GM19328 (cell line): ENCODE data around the gene MPZ.
"Not testable (repeated sequence)": the region's sequence is repeated elsewhere in the genome, so short reads cannot be mapped to it uniquely, and the experiment has no call there.

Source experiments
- ATAC-seq: cut with Tn5 transposase; IDR thresholded peaks from one replicate; pipeline ENCODE4 v1.9.1; 2021; ENCODE audit warnings: mild to moderate bottlenecking, moderate library complexity; ENCODE audit not compliant: unreplicated experiment

The MPZ gene

DNA sequence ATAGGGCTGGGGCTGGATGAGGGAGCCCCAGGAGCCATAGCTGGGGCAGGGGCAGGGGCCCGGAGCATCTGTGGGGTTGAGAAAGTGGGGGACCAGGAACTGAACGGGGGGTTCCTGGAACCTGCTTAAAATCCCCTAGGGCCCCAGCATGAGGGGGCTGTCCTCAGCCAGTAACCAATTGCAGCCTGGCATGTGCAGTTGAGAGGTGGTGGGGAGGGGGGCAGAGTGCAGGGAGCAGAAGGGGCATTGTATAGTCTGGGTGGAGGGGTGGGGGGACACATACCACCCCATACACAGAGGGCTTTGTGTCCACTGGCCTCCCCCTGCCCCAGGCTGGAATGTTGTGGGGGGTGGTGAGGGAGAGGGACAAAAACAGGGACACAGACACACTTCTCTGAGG lies at the start of gene MPZ:
Gene MPZ (minus strand): TSS at position 101 of the 400 bp plus-strand sequence. CDS start 63 bp downstream, at position 38.
- ATAC-seq: no peak

- no peak for ATAC-seq
Measured at GRCh38 chr1:161359291-161359690, 49.5 kb upstream of the MPZ start.

DNA sequence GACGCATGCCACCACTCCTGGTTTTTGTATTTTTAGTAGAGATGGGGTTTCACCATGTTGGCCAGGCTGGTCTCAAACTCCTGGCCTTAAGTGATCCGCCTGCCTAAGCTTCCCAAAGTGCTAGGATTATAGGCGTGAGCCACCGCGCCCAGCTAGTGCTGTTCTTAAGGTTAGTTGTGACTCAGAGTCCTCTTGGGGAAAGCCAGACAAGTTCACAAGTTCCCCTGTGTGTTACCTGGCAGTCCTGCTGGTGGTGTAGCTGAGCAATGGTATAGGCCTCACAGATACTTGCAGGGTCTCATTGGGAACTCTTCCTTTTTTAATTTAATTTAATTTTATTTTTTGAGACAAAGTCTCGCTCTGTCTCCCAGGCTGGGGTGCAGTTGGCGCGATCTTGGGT lies 47.3 kb upstream of the MPZ start:
- no peak for ATAC-seq

- ATAC-seq: no peak
Measured at GRCh38 chr1:161351482-161351881, 41.7 kb upstream of the MPZ start.

GRCh38 chr1:161350671-161351070 lies 40.9 kb upstream of the MPZ start:
- no peak for ATAC-seq

DNA sequence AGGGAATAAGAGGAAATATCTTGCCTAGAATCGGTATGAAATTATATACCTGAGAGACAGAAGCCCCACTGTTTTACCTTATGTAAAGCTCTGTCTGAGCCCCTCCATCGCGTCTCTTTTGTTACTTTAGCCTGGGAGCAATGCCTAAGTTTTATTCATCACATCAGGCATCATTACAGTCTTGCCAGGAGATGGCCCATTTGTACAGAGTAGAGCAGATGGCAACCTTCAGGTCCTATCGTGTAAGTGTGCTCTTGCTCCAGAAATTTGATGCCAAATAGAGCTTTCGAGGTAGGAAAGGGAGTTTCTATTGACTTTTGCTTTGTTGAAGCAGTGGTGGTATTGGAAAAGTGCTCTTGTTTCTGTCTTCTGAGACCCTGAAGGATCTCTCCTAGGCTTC lies 33.1 kb upstream of the MPZ start:
- ATAC-seq: no peak

DNA sequence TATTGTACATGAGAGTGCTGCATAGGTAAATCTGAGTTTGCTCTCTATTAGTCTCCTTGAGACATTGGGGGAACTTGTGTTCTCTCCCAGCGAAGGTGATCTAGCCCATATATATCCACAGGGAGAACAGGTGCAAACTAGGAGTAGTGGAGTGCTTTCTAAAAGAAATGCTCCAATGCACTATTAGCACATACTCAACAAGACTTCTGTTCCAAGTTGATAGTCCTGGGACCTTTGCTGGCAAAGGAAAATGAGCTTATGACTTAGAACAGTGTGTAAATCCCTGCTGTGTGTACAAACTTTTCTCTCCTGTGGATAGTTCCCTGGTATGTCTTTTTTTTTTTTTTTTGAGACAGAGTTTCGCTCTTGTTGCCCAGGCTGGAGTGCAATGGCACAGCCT lies 32.4 kb upstream of the MPZ start:
- ATAC-seq: no peak

DNA sequence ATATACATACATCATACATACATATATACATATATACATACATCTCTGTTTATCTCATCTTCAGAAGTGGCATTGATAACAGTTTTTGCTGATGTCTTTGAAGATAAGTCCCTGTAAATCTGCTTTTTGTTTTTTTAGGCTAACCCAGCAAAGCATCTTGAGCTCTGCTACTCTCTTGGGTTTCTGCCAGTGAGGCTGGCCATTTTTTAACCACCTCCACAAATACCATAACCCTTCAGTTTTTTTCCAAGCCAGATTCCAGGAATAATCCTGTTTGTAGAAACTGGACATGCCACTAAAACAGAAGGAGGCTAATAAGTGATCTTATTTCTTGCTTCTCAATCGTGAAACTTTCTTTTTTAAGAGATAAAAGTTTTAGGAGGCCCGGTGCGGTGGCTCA lies 26.0 kb upstream of the MPZ start:
- no peak for ATAC-seq

DNA sequence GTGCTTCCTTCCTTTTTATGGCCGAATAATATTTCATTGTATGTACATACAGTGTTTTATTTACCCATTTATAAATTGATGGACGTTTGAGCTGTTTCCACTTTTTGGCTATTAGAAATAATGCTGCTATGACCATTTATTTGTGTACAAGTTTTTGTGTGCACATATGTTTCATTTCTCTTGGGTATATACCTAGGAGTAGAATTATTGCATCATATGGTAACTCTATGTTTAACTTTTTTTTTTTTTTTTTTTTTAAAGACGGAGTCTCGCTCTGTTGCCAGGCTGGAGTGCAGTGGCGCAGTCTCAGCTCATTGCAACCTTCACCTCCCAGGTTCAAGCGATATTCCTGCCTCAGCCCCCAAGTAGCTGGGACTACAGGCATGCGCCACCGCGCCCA lies 23.4 kb upstream of the MPZ start:
- no peak for ATAC-seq

GRCh38 chr1:161330346-161330745 lies 20.6 kb upstream of the MPZ start:
- ATAC-seq: no peak

GRCh38 chr1:161324020-161324419 lies 14.3 kb upstream of the MPZ start:
- ATAC-seq: no peak

GRCh38 chr1:161315841-161316674 lies 6.3 kb upstream of the MPZ start:
- not testable (repeated sequence) for ATAC-seq

DNA sequence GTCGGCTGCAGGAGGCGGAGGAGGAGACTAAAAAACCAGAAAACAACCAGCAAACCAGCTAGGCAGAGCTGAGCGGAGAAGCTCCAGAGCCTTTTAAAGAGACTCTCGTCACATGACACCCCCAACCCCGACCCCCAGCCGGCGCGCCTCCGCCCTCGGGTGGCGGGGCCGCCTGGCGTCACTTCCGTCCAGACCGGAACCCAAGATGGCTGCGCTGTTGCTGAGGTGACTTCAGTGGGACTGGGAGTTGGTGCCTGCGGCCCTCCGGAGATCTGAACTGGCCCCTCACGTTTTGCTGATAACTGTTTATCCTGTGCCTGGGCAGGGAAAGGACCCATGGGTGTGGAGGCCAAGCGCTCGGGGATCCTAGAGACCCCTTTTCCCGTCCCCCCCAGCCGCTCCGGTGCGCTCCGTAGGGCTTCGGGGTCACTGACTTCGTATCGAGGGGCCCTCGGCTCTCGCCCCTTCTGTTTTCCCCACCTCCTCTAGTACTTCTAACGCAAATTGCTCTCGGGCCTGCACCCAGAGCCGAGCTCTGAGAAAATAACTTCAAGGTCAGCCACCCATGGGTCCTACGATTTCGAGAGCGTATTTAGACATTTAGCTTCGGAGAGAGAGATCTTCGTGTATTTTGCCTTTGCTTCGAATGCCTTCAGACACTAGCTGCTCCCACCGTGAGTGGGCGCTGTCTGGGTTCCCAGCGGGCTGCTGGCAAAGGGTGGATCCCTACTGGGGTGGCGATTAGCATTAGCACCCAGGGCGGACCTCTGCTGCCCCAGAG lies 4.6 kb upstream of the MPZ start, which contains the start of gene SDHC:
Gene SDHC (plus strand): TSS at position 181 of the 781 bp plus-strand sequence. CDS start 25 bp downstream, at position 206.
- ATAC-seq: peak; percentile 97

GRCh38 chr1:161313554-161314200 lies 3.9 kb upstream of the MPZ start:
- ATAC-seq: no peak

DNA sequence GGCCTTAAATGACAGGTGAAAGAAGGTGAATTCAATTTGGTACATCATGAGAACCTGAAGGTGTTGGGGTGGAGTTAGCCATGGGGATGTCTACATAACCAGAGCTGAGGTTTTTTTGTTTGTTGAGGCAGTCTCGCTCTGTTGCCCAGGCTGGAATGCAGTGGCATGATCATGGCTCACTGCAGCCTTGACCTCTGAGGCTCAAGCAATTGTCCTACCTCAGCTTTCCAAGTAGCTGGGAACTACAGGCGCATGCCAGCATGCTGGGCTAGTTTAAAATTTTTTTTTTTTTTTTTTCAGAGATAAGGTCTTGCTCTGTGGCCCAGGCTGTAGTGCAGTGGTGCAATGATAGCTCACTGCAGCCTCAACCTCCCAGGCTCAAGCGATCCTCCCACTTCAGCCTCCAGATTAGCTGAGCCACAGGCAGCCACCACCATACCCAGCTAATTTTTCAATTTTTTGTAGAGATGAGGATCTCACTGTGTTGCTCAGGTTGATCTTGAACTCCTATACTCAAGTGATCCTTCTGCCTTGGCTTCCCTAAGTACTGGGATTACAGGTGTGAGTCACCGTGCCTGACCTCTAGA lies 1.9 kb upstream of the MPZ start:
- ATAC-seq: no peak

DNA sequence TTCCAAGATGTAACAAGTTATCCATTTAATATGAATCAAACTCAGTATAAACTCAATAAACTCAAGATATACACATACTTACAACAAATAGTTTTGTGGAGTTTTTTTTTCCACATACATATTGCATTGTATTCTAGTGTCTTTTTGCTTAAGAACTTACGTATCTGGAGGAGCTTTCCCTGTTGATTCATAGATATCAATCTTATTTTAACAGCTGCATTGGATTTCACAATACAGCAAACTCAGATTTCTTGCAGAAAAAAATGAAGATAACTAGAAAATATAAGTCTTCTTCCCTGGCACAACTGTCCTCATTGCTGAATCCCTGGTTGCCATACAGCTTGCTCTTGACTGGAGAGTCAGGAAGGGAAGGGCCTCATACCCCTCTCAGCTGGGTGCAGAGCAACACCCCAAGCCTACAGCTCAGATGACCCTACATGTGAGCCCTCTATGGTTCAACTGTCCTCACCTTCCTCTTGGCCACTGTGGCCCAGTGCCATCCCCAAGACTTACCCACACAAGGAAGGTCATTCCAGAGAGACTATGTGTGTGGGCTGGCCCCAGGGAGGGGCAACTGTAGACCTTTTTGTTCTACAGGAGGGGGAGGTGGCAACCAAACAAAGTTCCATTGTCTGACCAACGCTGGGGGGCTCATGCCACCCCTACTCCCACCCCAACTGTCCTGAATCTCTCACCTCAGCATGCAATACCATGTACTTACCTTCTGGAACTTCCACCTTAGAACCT lies 1.7 kb downstream of the MPZ start:
- no peak for ATAC-seq

- no peak for ATAC-seq
Measured at GRCh38 chr1:161307230-161307768, 2.5 kb downstream of the MPZ start.

DNA sequence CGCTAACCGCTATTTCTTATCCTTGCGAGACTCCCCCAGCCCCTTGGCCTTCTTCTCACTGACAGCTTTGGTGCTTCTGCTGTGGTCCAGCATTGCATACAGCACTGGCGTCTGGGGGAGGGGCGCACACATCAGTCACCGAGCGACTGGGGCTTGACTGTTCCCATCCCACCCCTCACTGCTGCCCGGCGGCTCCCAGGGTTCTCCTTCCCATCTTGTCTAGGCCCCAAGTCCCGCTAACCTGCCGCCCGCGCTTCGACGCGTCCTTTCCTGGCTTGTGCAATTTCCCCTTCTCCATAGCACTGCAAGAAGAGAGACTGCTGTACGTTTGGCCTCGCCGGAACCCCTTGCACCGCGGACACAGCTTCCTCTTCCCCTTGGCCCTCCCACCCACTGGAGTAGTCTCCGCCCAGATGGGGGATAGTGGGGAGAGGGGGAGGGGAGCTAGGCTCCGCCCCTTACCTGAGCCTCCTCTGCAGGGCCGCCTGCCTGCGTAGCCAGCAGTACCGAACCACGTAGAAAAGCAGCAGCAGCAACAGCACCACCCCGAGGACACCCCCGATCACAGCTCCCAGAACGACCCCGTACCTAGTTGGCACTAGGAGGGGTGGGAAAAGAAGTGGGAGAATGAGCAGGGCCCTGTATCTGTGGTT lies 3.8 kb downstream of the MPZ start:
- no peak for ATAC-seq
